K562 (cell line): ENCODE data around the gene FZD1. TPM values are rescaled to one million over a fixed set of nuclear protein-coding genes. Genes with fewer than 3 reads are reported as not detected.

Experiments
- DPF2 ChIP-seq: fragments of 450-650 bp; IDR thresholded peaks from 2 replicates; pipeline ENCODE4 v1.6.1; 2016
- FOXA3 ChIP-seq, 2 experiments: fragments of 450-650 bp in 1 of 2; sonication (generic) in 1 of 2; formaldehyde crosslinking; IDR thresholded peaks in 1 of 2; conservative IDR thresholded peaks in 1 of 2; 2 replicates each; pipeline versions ENCODE4 v1.4.0 to v1.8.0; 2020 to 2022; ENCODE audit warnings: mild to moderate bottlenecking in 2 of 2, missing genetic modification reagents in 1 of 2
- HNRNPH1 ChIP-seq: fragments of 200-400 bp; formaldehyde crosslinking; optimal IDR thresholded peaks from 2 replicates; pipeline ENCODE3; 2017; ENCODE audit warnings: low read depth, mild to moderate bottlenecking, low read length, moderate library complexity
- JUNB ChIP-seq: fragments of 450-650 bp; formaldehyde crosslinking; conservative IDR thresholded peaks from 2 replicates; pipeline ENCODE4 v1.4.0; 2020; ENCODE audit warnings: mild to moderate bottlenecking
- KAT2B ChIP-seq: IDR thresholded peaks from one replicate; pipeline ENCODE4 v1.6.1; 2012; ENCODE audit warnings: low read depth, mild to moderate bottlenecking, control low read depth, inconsistent platforms, low read length, moderate library complexity
- KLF6 ChIP-seq: fragments of 250-450 bp; sonication (Bioruptor Pico); IDR thresholded peaks from 2 replicates; pipeline ENCODE4 v1.4.0; 2020; ENCODE audit warnings: mild to moderate bottlenecking, moderate library complexity, borderline replicate concordance
- LARP7 ChIP-seq: fragments of 450-650 bp; IDR thresholded peaks from 2 replicates; pipeline ENCODE4 v1.6.1; 2016
- LCOR ChIP-seq: sonication (generic); formaldehyde crosslinking; IDR thresholded peaks from 2 replicates; pipeline ENCODE4 v1.8.0; 2022; ENCODE audit warnings: mild to moderate bottlenecking, missing genetic modification reagents
- MBD2 ChIP-seq: sonication (generic); IDR thresholded peaks from 2 replicates; pipeline ENCODE4 v1.6.1; 2016; ENCODE audit warnings: low read depth, borderline replicate concordance
- NCOA4 ChIP-seq: fragments of 450-650 bp; IDR thresholded peaks from 2 replicates; pipeline ENCODE4 v1.6.1; 2018; ENCODE audit warnings: mild to moderate bottlenecking; ENCODE audit not compliant: partially characterized antibody
- NUFIP1 ChIP-seq: fragments of 450-650 bp; IDR thresholded peaks from 2 replicates; pipeline ENCODE4 v1.6.1; 2018; ENCODE audit not compliant: partially characterized antibody
- OTX1 ChIP-seq: fragments of 450-650 bp; formaldehyde crosslinking; IDR thresholded peaks from 2 replicates; pipeline ENCODE4 v1.4.0; 2022; ENCODE audit warnings: mild to moderate bottlenecking
- POLR3G ChIP-seq: IDR thresholded peaks from 2 replicates; pipeline ENCODE4 v1.6.1; 2011; ENCODE audit not compliant: insufficient read length, insufficient replicate concordance; ENCODE audit errors: extremely low read depth
- PPARD ChIP-seq: fragments of 250-450 bp; sonication (Bioruptor Pico); IDR thresholded peaks from 2 replicates; pipeline ENCODE4 v1.8.0; 2022; ENCODE audit warnings: inconsistent platforms, mild to moderate bottlenecking, moderate library complexity
- RFX7 ChIP-seq: fragments of 250-450 bp; sonication (Bioruptor Pico); IDR thresholded peaks from 2 replicates; pipeline ENCODE4 v1.5.1; 2021; ENCODE audit warnings: mild to moderate bottlenecking
- SIX5 ChIP-seq, 2 experiments: IDR thresholded peaks; 2 replicates each; pipeline ENCODE4 v1.6.1; 2011; ENCODE audit warnings: low read length in 2 of 2, borderline replicate concordance in 1 of 2, low read depth in 1 of 2, mild to moderate bottlenecking in 1 of 2, moderate library complexity in 1 of 2; ENCODE audit not compliant: insufficient read depth in 1 of 2
- SP2 ChIP-seq: IDR thresholded peaks from 2 replicates; pipeline ENCODE4 v1.6.1; 2011; ENCODE audit warnings: mild to moderate bottlenecking, low read depth, low read length, moderate library complexity; ENCODE audit not compliant: poor library complexity, severe bottlenecking; ENCODE audit errors: extremely low read depth
- TAF15 ChIP-seq: fragments of 200-400 bp; formaldehyde crosslinking; IDR thresholded peaks from 2 replicates; pipeline ENCODE4 v1.6.1; 2017; ENCODE audit warnings: mild to moderate bottlenecking, low read depth, low read length, moderate library complexity
- TCFL5 ChIP-seq: fragments of 250-450 bp; sonication (Bioruptor Pico); conservative IDR thresholded peaks from 2 replicates; pipeline ENCODE4 v1.6.1; 2021; ENCODE audit warnings: mild to moderate bottlenecking, moderate library complexity, matching md5 sums
- TEAD1 ChIP-seq, 2 experiments: fragments of 450-650 bp in 1 of 2; sonication (generic) in 1 of 2; formaldehyde crosslinking; IDR thresholded peaks; 2 replicates each; pipeline versions ENCODE4 v1.4.0 to v1.8.0; 2020 to 2022; ENCODE audit warnings: mild to moderate bottlenecking in 2 of 2, missing genetic modification reagents in 1 of 2
- ZC3H11A ChIP-seq: IDR thresholded peaks from 2 replicates; pipeline ENCODE4 v1.6.1; 2012; ENCODE audit warnings: low read depth, low read length, improper control_type of control experiment
- ZC3H4 ChIP-seq: sonication (generic); formaldehyde crosslinking; IDR thresholded peaks from 2 replicates; pipeline ENCODE4 v1.9.0; 2021; ENCODE audit warnings: missing genetic modification reagents, borderline replicate concordance
- ZNF551 ChIP-seq: fragments of 250-450 bp; sonication (Bioruptor Pico); IDR thresholded peaks from 2 replicates; pipeline ENCODE4 v1.5.0; 2021; ENCODE audit warnings: mild to moderate bottlenecking, moderate library complexity
- ZNF668 ChIP-seq: fragments of 250-450 bp; sonication (Bioruptor Pico); IDR thresholded peaks from 2 replicates; pipeline ENCODE4 v1.8.0; 2022; ENCODE audit warnings: mild to moderate bottlenecking, inconsistent platforms
- ZNF707 ChIP-seq: fragments of 250-450 bp; sonication (Bioruptor Pico); conservative IDR thresholded peaks from 2 replicates; pipeline ENCODE4 v1.8.0; 2022; ENCODE audit warnings: inconsistent platforms, mild to moderate bottlenecking, moderate library complexity
- polyA plus RNA-seq, 8 experiments: library from polyadenylated mRNA; depleted of rRNA in 4 of 8; stranded (reverse) in 5 of 8; unstranded in 3 of 8; fragments of >200 nt; fragmentation: Nextera tagmentation in 2 of 8; fragmentation: Illumina TruSeq in 1 of 8; extraction: Ambion mirVana in 2 of 8; extraction: Trizol in 1 of 8; gene quantifications; 2 replicates each; pipeline versions ENCODE4 v1.2.1 to v1.2.3, GENCODE V29; 2011 to 2014; ENCODE audit warnings: inconsistent platforms in 1 of 8, missing spikeins in 1 of 8
- total RNA-seq, 7 experiments: library from RNA; depleted of rRNA in 6 of 7; stranded (reverse); fragments of >200 nt in 6 of 7; fragmentation: Illumina TruSeq in 2 of 7; extraction: Trizol in 2 of 7; gene quantifications; 2 replicates each; pipeline versions ENCODE4 v1.2.1 to v1.2.3, GENCODE V29; 2011 to 2021; ENCODE audit warnings: low replicate concordance in 1 of 7
- TF ChIP-seq, protein P1 (sequence below): fragments of 450-650 bp; IDR thresholded peaks from 2 replicates; pipeline ENCODE4 v1.6.1; 2017; ENCODE audit warnings: mild to moderate bottlenecking, moderate library complexity
- TF ChIP-seq, protein P2 (sequence below): sonication (generic); formaldehyde crosslinking; IDR thresholded peaks from 2 replicates; pipeline ENCODE4 v1.8.0; 2022; ENCODE audit warnings: missing genetic modification reagents, mild to moderate bottlenecking, moderate library complexity, borderline replicate concordance

FZD1 gene
- total and polyA plus RNA-seq, 9 of the 15 experiments (the other 6 are each of a cell fraction or from before 2014, with no cell fraction given): 0.25 to 5.1 (median 1.8) TPM

DNA sequence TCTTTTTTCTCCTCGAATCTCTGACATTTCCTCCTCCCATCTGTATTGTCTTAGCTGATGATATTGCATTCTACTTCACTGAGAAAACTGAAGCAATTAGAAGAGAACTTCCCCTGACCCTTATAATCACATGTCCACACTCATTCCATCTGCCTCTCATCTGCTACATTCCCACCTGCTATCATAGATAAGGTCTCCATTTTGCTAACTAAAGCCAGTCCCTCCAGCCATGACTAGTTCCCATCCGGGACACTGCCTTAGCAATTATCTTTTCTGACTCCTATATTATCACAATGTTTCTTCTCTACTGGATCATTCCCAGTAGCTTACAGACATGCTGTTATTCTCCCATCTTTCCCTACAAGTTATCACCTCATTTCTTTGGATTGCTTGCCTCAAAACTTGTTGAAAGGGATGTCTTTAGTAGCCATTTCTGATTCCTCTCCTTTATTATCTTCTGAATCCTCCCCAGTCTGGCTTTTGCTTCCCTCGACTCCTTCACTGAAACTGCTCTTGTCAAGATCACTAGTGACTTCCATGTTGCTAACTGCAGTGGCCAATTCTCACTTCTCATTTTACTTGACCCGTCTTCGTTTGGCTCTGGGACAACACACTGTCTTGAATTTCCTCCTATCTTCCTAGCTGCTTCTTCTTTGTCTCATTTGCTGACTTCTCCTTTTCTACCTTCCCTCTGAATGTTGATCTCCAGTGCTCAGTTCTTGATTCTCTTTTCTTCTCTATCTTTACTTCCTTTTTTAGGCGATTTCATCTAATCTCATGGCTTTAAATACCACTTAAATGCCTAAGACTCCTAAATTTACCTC, 35.9 kb downstream of the FZD1 start (continued):
- TF ChIP-seq, protein P1, sequence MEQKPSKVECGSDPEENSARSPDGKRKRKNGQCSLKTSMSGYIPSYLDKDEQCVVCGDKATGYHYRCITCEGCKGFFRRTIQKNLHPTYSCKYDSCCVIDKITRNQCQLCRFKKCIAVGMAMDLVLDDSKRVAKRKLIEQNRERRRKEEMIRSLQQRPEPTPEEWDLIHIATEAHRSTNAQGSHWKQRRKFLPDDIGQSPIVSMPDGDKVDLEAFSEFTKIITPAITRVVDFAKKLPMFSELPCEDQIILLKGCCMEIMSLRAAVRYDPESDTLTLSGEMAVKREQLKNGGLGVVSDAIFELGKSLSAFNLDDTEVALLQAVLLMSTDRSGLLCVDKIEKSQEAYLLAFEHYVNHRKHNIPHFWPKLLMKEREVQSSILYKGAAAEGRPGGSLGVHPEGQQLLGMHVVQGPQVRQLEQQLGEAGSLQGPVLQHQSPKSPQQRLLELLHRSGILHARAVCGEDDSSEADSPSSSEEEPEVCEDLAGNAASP: no peak
- TF ChIP-seq POLR3G: no peak
- peak; percentile 33 for TF ChIP-seq NUFIP1
- no peak for TF ChIP-seq SP2
- TF ChIP-seq HNRNPH1: no peak
- no peak for TF ChIP-seq TCFL5 (CRISPR knock-in tag)
- TF ChIP-seq, protein P2, sequence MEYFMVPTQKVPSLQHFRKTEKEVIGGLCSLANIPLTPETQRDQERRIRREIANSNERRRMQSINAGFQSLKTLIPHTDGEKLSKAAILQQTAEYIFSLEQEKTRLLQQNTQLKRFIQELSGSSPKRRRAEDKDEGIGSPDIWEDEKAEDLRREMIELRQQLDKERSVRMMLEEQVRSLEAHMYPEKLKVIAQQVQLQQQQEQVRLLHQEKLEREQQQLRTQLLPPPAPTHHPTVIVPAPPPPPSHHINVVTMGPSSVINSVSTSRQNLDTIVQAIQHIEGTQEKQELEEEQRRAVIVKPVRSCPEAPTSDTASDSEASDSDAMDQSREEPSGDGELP (CRISPR knock-in tag): peak; percentile 75; the same call in 1 of the 2 replicates
- no peak for TF ChIP-seq NCOA4
- TF ChIP-seq LCOR (CRISPR knock-in tag): peak; percentile 62
- peak; percentile 70 for TF ChIP-seq LARP7
- no peak for TF ChIP-seq KAT2B
- no peak for TF ChIP-seq ZNF707 (CRISPR knock-in tag)
- no peak for TF ChIP-seq KLF6 (CRISPR knock-in tag)
- TF ChIP-seq ZNF668: 0 out of 2 replicates have a peak, but pooled peaks have one; percentile 24
- TF ChIP-seq DPF2: peak; percentile 100
- no peak for TF ChIP-seq PPARD (CRISPR knock-in tag)
- 0 out of 4 replicates have a peak, but pooled peaks of 1 of the 2 experiments have one; percentile 9 for TF ChIP-seq FOXA3 (CRISPR knock-in tag; conservative IDR thresholded peaks at IDR 0.05 in 1 of 2, IDR thresholded peaks at IDR 0.05 in 1 of 2)
- TF ChIP-seq TEAD1 (CRISPR knock-in tag; IDR thresholded peaks at IDR 0.05): peak; percentile 59 to 75; a peak in 3 of 4 replicates
- no peak for TF ChIP-seq ZNF551 (CRISPR knock-in tag)
- no peak for TF ChIP-seq ZC3H11A
- TF ChIP-seq RFX7 (CRISPR knock-in tag): no peak
- no peak for TF ChIP-seq JUNB (CRISPR knock-in tag)
- TF ChIP-seq SIX5 (IDR thresholded peaks at IDR 0.05; ENCODE audit: borderline replicate concordance in 1 of 2, insufficient read depth in 1 of 2, low read depth in 1 of 2, low read length in 2 of 2): no peak
- peak; percentile 10; the same call in 1 of the 2 replicates for TF ChIP-seq OTX1 (CRISPR knock-in tag)
- TF ChIP-seq ZC3H4: no peak
- peak; percentile 77 for TF ChIP-seq MBD2
- TF ChIP-seq TAF15: no peak
